Chondrocyte (in vitro differentiated cells): ENCODE measurements around the gene LILRB2. TPM values are rescaled to one million over a fixed set of nuclear protein-coding genes. Genes with fewer than 3 reads are reported as not detected.

Source experiments
- DNase-seq: peaks from one replicate; pipeline ENCODE4 v3.0.0; 2021; ENCODE audit warnings: mixed read lengths, low spot score
- H3K27ac Mint-ChIP-seq: one replicate; pipeline ENCODE4 v1.8.0; 2021; ENCODE audit warnings: mild to moderate bottlenecking, moderate library complexity, mixed read lengths; ENCODE audit not compliant: unreplicated experiment
- H3K27me3 Mint-ChIP-seq: 2 replicates; pipeline ENCODE4 v1.8.0; 2021; ENCODE audit warnings: low read depth, mixed read lengths
- H3K36me3 Mint-ChIP-seq: 2 replicates; pipeline ENCODE4 v1.8.0; 2021; ENCODE audit warnings: low read depth, mixed read lengths
- H3K4me1 Mint-ChIP-seq: 2 replicates; pipeline ENCODE4 v1.8.0; 2021; ENCODE audit warnings: low read depth, mild to moderate bottlenecking, mixed read lengths
- H3K4me3 Mint-ChIP-seq: one replicate; pipeline ENCODE4 v1.8.0; 2021; ENCODE audit warnings: mild to moderate bottlenecking, moderate library complexity, mixed read lengths; ENCODE audit not compliant: unreplicated experiment
- H3K9me3 Mint-ChIP-seq: 2 replicates; pipeline ENCODE4 v1.8.0; 2021; ENCODE audit warnings: low read depth, mixed read lengths
- total RNA-seq: library from RNA; stranded (reverse); gene quantifications from 3 replicates; pipeline ENCODE4 v1.2.1, GENCODE V29; 2021
- TF ChIP-seq, protein P1 (sequence below): fragments of 200-600 bp; sonication (generic); IDR thresholded peaks from 2 replicates; pipeline ENCODE4 v1.5.0; 2021; ENCODE audit warnings: antibody characterized with exemption, mild to moderate bottlenecking, moderate library complexity

LILRB2 gene
- total RNA-seq, 1 donor from 2014 or later, result not detected

DNA sequence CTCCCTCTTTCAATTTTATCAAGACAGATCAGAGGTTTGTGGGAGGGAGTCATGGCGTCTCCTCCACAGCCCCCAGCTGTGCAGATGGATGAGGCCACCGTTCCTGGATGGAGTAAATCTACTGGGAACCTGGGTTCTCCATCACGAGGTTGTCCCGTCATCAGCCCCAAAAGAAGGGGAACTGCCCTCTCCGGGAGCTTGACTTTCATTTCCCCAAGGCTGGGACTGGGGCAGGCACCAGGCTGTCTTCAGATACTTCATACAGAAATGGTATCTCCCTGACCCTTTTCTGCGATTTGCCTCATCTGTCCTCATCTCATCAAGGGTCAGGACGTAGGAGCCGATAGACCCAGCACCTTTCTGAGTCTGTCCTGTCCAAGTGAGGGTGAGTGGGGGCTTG is 9.8 kb downstream of the LILRB2 start:
- H3K4me3 Mint-ChIP-seq, result no peak overlapping the region
- H3K36me3 Mint-ChIP-seq, result no peaks in the 10 kb centered on the region
- peaks cover 2% of the 10 kb centered on the region for H3K9me3 Mint-ChIP-seq
- TF ChIP-seq, protein P1, sequence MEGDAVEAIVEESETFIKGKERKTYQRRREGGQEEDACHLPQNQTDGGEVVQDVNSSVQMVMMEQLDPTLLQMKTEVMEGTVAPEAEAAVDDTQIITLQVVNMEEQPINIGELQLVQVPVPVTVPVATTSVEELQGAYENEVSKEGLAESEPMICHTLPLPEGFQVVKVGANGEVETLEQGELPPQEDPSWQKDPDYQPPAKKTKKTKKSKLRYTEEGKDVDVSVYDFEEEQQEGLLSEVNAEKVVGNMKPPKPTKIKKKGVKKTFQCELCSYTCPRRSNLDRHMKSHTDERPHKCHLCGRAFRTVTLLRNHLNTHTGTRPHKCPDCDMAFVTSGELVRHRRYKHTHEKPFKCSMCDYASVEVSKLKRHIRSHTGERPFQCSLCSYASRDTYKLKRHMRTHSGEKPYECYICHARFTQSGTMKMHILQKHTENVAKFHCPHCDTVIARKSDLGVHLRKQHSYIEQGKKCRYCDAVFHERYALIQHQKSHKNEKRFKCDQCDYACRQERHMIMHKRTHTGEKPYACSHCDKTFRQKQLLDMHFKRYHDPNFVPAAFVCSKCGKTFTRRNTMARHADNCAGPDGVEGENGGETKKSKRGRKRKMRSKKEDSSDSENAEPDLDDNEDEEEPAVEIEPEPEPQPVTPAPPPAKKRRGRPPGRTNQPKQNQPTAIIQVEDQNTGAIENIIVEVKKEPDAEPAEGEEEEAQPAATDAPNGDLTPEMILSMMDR, result no peak
- H3K4me1 Mint-ChIP-seq, result no peaks in the 10 kb centered on the region
- peaks cover 31% of the 10 kb centered on the region for H3K27me3 Mint-ChIP-seq
- DNase-seq, result no peak
- no peak overlapping the region for H3K27ac Mint-ChIP-seq

DNA sequence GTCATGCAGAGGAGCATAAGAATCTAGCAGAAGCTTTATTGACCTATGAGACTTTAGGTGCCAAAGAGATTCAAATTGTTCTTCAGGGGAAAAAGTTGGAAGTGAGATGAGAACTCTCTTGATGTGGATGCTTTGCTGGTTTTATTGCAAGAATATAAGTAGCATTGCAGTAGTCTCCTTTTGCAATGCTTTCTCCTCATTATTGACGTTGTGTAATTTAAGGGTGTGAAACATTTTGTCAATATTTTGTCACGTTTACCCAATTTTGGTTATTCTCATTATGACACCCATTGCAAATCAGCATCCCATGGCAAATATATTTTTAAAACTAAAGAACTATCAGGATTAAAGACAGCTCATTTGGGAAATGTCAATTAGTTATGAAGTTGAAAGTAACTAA is 12.0 kb downstream of the LILRB2 start:
- H3K27me3 Mint-ChIP-seq, result peaks cover 19% of the 10 kb centered on the region
- no peaks in the 10 kb centered on the region for H3K4me1 Mint-ChIP-seq
- no peak overlapping the region for H3K4me3 Mint-ChIP-seq
- H3K27ac Mint-ChIP-seq, result no peak overlapping the region
- no peak for DNase-seq
- TF ChIP-seq, protein P1, result no peak
- H3K9me3 Mint-ChIP-seq, result peaks cover 2% of the 10 kb centered on the region
- no peaks in the 10 kb centered on the region for H3K36me3 Mint-ChIP-seq

DNA sequence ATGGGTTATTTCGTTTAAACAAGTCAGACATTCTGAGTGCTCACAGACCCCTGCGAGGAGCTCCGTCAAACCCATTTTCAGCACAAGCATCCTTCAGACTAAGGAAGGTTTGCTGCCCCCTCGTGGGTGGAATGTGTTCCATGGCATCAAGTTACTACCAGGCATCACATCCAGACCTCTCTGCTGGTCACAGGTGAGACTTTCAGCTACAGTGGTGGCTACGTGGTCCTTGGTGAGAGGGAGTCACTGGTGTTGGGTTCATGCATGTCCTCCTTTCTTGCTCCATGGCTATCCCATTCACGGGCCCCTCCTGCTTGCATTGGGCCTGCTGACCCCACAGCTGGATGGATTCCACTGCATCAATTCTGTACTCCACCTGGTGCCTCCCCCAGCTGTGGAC is 14.8 kb downstream of the LILRB2 start:
- peaks cover 2% of the 10 kb centered on the region for H3K9me3 Mint-ChIP-seq
- DNase-seq, result no peak
- no peaks in the 10 kb centered on the region for H3K4me1 Mint-ChIP-seq
- H3K4me3 Mint-ChIP-seq, result no peak overlapping the region
- no peaks in the 10 kb centered on the region for H3K36me3 Mint-ChIP-seq
- TF ChIP-seq, protein P1, result peak; percentile 78
- H3K27me3 Mint-ChIP-seq, result peaks cover 20% of the 10 kb centered on the region
- H3K27ac Mint-ChIP-seq, result no peak overlapping the region

DNA sequence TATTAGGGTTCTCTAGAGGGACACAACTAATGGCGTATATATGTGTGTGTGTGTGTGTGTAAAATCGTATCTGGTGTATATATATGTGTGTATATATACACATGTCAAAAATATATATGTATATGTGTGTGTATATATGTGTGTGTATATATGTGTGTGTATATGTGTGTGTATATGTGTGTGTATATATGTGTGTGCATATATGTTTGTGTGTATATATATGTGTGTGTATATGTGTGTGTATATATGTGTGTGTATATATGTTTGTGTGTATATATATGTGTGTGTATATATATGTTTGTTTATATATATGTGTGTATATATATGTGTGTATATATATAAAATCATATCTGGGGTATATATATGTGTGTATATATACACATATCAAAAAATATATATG is 18.4 kb downstream of the LILRB2 start:
- H3K36me3 Mint-ChIP-seq, result no peaks in the 10 kb centered on the region
- TF ChIP-seq, protein P1, result no peak
- H3K27me3 Mint-ChIP-seq, result peaks cover 15% of the 10 kb centered on the region
- no peak for DNase-seq
- no peaks in the 10 kb centered on the region for H3K4me1 Mint-ChIP-seq
- no peaks in the 10 kb centered on the region for H3K9me3 Mint-ChIP-seq
- no peak overlapping the region for H3K4me3 Mint-ChIP-seq
- no peak overlapping the region for H3K27ac Mint-ChIP-seq

DNA sequence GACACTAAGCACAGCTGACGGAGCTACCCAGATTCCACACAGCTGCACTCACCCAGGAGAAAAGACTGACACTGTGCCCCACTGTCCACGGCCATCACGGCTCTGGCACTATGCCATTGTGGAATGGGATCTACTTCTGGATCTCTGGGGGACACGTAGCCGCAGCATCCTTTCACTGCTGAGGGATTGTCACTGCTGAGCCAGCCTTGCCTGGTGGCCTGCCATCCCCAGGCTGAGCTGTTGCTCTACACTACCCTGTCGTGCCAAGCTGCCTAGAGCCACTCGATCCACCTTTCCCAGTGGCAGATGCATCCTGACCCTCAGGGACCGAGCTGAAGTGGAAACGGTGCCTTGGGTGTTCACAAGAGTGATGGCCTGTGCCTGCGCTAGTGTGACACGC is 18.8 kb downstream of the LILRB2 start:
- peaks cover 15% of the 10 kb centered on the region for H3K27me3 Mint-ChIP-seq
- H3K4me1 Mint-ChIP-seq, result no peaks in the 10 kb centered on the region
- no peaks in the 10 kb centered on the region for H3K36me3 Mint-ChIP-seq
- no peak for DNase-seq
- no peaks in the 10 kb centered on the region for H3K9me3 Mint-ChIP-seq
- H3K27ac Mint-ChIP-seq, result no peak overlapping the region
- H3K4me3 Mint-ChIP-seq, result no peak overlapping the region
- TF ChIP-seq, protein P1, result no peak
